Omental fat pad (tissue), 4 donors: ENCODE data around the gene RBP2. TPM values are rescaled to one million over a fixed set of nuclear protein-coding genes. Genes with fewer than 3 reads are reported as not detected.
"Not testable (repeated sequence)": the region's sequence is repeated elsewhere in the genome, so short reads cannot be mapped to it uniquely, and the experiment has no call there.

Experiments used
- ATAC-seq: fragments of 150-250 bp; one replicate; pipeline ENCODE4 v1.9.1; 2016; ENCODE audit warnings: mild to moderate bottlenecking, moderate library complexity; ENCODE audit not compliant: low FRiP score
- DNase-seq: peaks from one replicate; pipeline ENCODE4 v3.0.0-alpha.2; 2019; ENCODE audit warnings: low spot score
- total RNA-seq, 4 donors: library from RNA; depleted of rRNA; stranded (reverse); fragments of >200 nt; gene quantifications; one replicate each; pipeline ENCODE4 v1.1.0, GENCODE V29; 2016
- TF ChIP-seq, protein P1 (sequence below), 3 donors: fragments of 450-650 bp; IDR thresholded peaks; one replicate each; pipeline ENCODE4 v1.5.1; 2016 to 2017; ENCODE audit warnings: antibody characterized with exemption in 3 of 3, mild to moderate bottlenecking in 3 of 3, moderate library complexity in 2 of 3

Gene RBP2
- total RNA-seq, 4 donors from 2014 or later = not detected

DNA sequence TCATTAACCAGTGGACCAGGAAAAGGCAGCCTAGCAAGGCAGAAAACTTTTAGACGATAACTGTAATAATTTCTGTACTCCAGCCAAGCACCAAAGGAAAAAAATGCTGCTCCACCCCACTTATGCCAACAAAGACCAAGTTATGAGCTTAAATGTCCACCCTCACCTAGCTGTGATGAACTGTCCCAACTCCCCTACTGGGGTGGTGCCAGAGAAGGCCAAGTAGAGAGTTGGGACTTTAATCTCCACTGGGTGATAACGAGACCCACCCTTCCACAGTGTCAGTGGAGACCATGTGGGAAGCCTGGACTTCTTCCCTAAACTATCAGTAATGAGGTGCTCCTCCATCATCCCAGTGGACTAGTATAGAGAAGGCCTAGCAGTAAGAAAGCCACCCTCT lies 53.1 kb downstream of the RBP2 start:
- DNase-seq (no peak), ATAC-seq (no peak)
- TF ChIP-seq, protein P1, sequence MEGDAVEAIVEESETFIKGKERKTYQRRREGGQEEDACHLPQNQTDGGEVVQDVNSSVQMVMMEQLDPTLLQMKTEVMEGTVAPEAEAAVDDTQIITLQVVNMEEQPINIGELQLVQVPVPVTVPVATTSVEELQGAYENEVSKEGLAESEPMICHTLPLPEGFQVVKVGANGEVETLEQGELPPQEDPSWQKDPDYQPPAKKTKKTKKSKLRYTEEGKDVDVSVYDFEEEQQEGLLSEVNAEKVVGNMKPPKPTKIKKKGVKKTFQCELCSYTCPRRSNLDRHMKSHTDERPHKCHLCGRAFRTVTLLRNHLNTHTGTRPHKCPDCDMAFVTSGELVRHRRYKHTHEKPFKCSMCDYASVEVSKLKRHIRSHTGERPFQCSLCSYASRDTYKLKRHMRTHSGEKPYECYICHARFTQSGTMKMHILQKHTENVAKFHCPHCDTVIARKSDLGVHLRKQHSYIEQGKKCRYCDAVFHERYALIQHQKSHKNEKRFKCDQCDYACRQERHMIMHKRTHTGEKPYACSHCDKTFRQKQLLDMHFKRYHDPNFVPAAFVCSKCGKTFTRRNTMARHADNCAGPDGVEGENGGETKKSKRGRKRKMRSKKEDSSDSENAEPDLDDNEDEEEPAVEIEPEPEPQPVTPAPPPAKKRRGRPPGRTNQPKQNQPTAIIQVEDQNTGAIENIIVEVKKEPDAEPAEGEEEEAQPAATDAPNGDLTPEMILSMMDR (IDR thresholded peaks at IDR 0.05) = no peak

DNA sequence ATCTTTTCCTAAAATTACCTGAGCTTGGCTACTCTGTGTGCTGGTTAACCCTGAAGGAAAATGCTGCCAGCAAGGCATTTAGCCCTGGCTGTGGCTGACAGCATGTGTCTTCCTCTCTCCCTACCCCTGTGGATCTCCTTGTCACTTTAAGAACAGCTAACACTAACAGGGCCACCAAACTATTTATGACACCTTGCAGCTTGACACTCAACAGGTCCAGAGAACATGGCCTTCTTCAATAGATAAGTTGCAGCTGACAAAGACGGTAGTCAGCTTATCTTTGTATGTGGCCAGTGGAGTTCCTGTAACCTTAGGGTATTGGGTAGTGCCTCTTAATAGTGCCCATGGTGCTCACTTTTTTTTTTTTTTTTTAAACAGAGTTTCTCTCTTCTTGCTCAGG lies 54.9 kb downstream of the RBP2 start:
- no peak for DNase-seq
- TF ChIP-seq, protein P1 (IDR thresholded peaks at IDR 0.05) = no peak
- ATAC-seq = no peak

DNA sequence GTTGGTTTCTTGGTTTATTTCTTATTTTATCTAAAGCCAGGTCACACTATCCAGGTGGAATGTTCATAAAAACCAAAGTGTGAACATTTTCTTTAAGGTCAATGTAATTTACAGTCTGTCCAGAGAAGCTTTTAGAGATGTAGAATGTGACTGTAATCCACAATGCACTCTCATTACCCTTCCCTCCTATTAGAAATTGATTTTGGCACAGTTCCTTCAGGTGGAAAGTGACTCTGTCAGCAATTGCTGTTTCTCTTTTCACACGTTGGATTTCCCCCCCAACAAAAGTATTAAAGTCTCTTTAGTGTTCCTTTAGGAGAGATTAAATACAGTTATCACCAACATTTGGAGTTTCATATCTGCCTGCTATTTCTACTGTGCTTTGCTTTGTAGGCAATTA lies 55.3 kb downstream of the RBP2 start:
- DNase-seq (no peak), ATAC-seq (no peak)
- TF ChIP-seq, protein P1 (IDR thresholded peaks at IDR 0.05) = no peak

DNA sequence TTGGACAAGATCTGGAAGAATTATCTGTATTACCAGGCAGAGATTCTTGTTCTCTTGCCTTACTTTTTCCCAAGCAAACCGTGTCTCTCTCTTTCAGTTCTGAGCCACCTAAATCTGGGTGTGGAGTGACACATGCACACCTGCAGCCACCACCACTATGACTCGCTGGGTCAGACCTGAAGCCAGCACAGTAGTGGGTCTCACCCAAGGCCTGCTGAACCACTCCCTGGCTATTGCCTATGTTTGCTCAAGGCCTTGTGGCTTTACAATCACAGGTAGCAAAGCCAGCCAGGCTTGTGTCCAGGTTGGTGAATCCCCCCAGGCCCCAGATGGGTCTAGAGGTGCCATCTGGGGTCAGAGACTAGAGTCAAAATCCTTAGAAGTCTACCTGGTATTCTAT lies 58.2 kb downstream of the RBP2 start:
- no peak for DNase-seq
- ATAC-seq = no peak
- TF ChIP-seq, protein P1 (IDR thresholded peaks at IDR 0.05) = no peak

DNA sequence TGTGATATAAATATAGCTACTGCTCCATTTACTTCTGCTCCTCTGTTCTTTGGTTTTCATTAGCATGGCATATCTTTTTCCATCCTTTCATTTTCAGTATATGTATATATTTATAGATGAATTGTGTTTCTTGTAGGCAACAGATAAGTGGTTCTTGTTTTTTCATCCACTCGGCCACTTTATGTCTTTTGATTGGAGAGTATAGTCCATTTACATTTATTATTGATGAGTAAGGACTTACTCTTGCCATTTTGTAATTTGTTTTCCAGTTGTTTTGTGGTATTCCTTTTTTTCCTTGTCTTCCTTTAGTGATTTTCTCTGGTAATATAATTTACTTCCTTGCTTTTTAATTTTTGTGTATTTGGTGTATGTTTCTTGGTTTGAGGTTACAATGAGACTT lies 60.0 kb downstream of the RBP2 start:
- DNase-seq = no peak
- TF ChIP-seq, protein P1 (IDR thresholded peaks at IDR 0.05) = no peak
- ATAC-seq = no peak

DNA sequence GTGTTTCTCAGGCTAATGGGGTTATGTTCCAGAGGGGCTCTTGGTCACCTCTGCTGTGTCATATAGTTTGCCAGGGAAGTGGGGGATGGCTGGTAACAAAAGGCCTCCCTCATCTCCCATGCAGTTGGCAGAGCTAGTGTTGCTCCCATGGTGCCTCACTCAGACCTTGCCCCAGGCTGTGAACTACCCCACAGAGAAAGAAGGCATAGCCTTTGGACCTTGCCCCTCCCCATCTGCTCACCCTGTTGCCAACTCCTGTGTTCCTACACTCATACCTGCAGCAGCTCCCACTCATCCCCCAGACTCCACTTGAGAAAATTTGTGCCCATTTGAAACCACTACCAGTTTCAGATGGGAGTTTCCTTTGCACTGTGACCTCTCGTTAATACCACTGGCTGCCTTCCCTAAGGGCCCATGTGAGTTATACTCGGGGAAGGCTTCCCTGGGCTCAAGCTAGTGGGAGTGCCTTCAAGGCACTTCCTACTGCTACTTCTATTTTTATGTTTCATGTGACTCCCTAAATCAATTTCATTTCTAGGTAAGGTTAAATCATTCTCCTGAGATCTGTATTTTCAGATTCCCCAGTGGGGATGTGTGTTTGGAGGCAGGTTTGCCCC lies 61.6 kb downstream of the RBP2 start:
- ATAC-seq (no peak), DNase-seq (no peak)
- TF ChIP-seq, protein P1 (IDR thresholded peaks at IDR 0.05) = no peak

DNA sequence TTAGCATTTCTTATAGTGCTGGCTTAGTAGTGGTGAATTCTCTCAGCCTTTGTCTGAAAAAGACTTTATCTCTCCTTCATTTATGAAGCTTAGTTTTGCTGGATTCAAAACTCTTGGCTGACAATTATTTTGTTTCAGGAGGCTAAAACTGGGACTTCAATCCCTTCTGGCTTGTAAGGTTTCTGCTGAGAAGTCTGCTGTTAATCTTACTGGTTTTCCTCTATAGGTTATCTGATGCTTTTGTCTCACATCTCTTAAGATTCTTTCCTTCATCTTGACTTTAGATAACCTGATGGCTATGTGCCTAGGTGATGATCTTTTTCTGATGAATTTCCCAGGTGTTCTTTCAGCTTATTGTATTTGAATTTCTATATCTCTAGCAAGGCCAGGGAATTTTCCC lies 63.4 kb downstream of the RBP2 start:
- ATAC-seq, DNase-seq: not testable (repeated sequence)

Other genes with a start within 250 kb of the RBP2 start
- 10 to 100 TPM; 34.8 to 52.2 (median 40.7) TPM for gene MRPS22, start 132.5 kb downstream of the RBP2 start, total RNA-seq
- gene COPB2, start 86.9 kb downstream of the RBP2 start, total RNA-seq = 10 to 100 TPM; 77.1 to 97.6 (median 91.1) TPM
- 10 to 100 TPM in 1 of 4 donors, 1 to 10 TPM in 3; 4.3 to 13.3 (median 6.4) TPM for gene RBP1, start 63.2 kb upstream of the RBP2 start, total RNA-seq
- gene NMNAT3, start 201.5 kb upstream of the RBP2 start, total RNA-seq = 1 to 10 TPM; 3.5 to 9.5 (median 7.2) TPM